Motor neuron (in vitro differentiated cells): ENCODE data around the gene OR10A4. TPM values are rescaled to one million over a fixed set of nuclear protein-coding genes. Genes with fewer than 3 reads are reported as not detected.
"Not testable (repeated sequence)": the region's sequence is repeated elsewhere in the genome, so short reads cannot be mapped to it uniquely, and the experiment has no call there.

Experiments used
- ATAC-seq, 8 experiments: fragments of 200-7000 bp; cut with Tn5 transposase; replicated peaks in 6 of 8; 2 replicates each; pipeline ENCODE4 v1.8.0; 2021; ENCODE audit warnings: mild to moderate bottlenecking in 8 of 8, moderate library complexity in 8 of 8
- H3K27ac ChIP-seq, 2 donors: fragments of 250-450 bp; sonication (Bioruptor Pico); 2 replicates each; pipeline ENCODE4 v1.9.0; 2021; ENCODE audit warnings: antibody characterized with exemption in 2 of 2, mild to moderate bottlenecking in 2 of 2, moderate library complexity in 1 of 2
- H3K4me1 ChIP-seq, 2 donors: fragments of 250-450 bp; sonication (Bioruptor Pico); replicated peaks in 1 of 2; 2 replicates each; pipeline ENCODE4 v1.6.1; 2021; ENCODE audit warnings: antibody characterized with exemption in 2 of 2, mild to moderate bottlenecking in 2 of 2, moderate library complexity in 1 of 2
- H3K4me3 ChIP-seq, 5 donors: fragments of 250-450 bp; sonication (Bioruptor Pico); 2 replicates each; pipeline ENCODE4 v1.9.0; 2021; ENCODE audit warnings: antibody characterized with exemption in 5 of 5, mild to moderate bottlenecking in 5 of 5, moderate library complexity in 4 of 5
- WGBS, 10 experiments: fragments of 450-650 bp; shearing (Covaris generic); methylation state at CpG; one replicate each; pipeline ENCODE4 v1.0.0; 2022; 5-methylcytosine and 5-hydroxymethylcytosine counted together
- in situ Hi-C, 9 experiments: fragments of 400-800 bp; cut with MboI; loops; one replicate each; pipeline ENCODE4 v1.15.0; 2021; ENCODE audit warnings: low sequenced_read_pairs in 9 of 9, low pct_unique_long_range_greater_than_20kb in 2 of 9; ENCODE audit not compliant: unreplicated experiment in 9 of 9
- total RNA-seq, 8 experiments: library from RNA; unstranded; fragments of 300-600 nt; gene quantifications; 2 replicates each; pipeline versions ENCODE4 v1.2.3 to v1.2.4, GENCODE V29; 2022

OR10A4 gene
- total RNA-seq, 8 experiments from 2014 or later, result 0.22 to 1.6 (median 0.81) TPM; not detected in 3

- Histone ChIP-seq H3K4me1 (no peaks in the 10 kb centered on the region), H3K4me3 (no peak overlapping the region), H3K27ac (no peak overlapping the region)
- peak in 7 of 8 experiments; percentile 56 to 85 (median 78) for ATAC-seq
- WGBS, 10 experiments, result 44 to 100% (median 88%) methylated on average over 1 of the region's 1 CpG; no CpG with 5 or more reads in 1 of the 10 experiments
- in situ Hi-C loops, result no loop called here
Observed at GRCh38 chr11:6864438-6864837, 12.0 kb upstream of the OR10A4 start.

DNA sequence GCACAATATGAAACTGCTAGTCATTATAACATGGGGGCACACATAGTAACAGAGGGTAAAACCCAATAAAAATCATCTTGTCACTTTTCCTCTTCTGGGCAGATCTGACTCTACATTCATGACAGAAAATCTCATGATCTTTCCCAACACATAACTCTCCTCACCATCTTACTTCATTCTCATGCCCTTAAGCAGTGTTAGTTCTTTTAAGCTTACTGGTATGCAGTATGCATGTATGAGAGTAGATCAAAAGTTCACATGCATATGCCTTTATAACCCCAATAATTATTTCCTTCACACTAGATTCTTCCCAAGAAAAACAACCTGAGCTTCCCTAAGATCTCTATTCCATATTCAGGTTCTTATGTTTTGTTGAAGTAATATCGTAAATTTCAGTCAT lies 5.1 kb upstream of the OR10A4 start:
- ATAC-seq, result peak in 3 of 8 experiments; percentile 47 to 99 (median 97)
- no peaks in the 10 kb centered on the region for H3K4me1 ChIP-seq
- H3K4me3 ChIP-seq, result no peak overlapping the region
- no peak overlapping the region for H3K27ac ChIP-seq
- in situ Hi-C loops, result no loop called here
- 0 to 100% (median 73%) methylated on average over 1 of the region's 1 CpG; no CpG with 5 or more reads in 1 of the 10 experiments for WGBS, 10 experiments

DNA sequence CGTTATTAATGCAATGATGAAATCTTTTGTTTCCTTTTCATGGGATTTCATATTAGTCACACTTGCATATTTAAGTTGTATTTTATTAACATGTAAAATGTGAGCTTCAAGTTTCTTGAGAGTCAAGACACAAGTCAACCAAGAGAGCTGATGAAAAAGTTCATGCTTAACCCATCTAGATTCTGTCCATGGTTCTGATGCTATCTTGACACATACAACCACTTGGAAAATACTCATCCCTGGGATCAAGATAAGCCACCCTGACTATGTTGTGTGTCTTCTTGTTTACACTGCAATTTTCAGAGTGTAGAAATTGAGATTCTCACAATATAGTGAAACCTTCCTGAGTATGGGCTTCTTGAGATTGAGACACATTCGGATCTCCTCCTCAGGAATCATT lies 664 bp upstream of the OR10A4 start:
- no peak overlapping the region for H3K4me3 ChIP-seq
- in situ Hi-C loops, result no loop called here
- H3K27ac ChIP-seq, result no peak overlapping the region
- WGBS, 10 experiments, result 0 to 100% (median 80%) methylated on average over 1 to 2 of the region's 2 CpGs; no CpG with 5 or more reads in 1 of the 10 experiments
- no peaks in the 10 kb centered on the region for H3K4me1 ChIP-seq
- ATAC-seq, result no peak

- Histone ChIP-seq H3K27ac (no peak overlapping the region), H3K4me3 (no peak overlapping the region), H3K4me1 (no peaks in the 10 kb centered on the region)
- ATAC-seq, result no peak
- WGBS, 10 experiments, result 23 to 100% (median 74%) methylated on average over 2 to 3 of the region's 3 CpGs; no CpG with 5 or more reads in 7 of the 10 experiments
- in situ Hi-C loops, result no loop called here
Observed at GRCh38 chr11:6876914-6877313, 489 bp downstream of the OR10A4 start.

GRCh38 chr11:6882751-6883150 lies 6.3 kb downstream of the OR10A4 start:
- H3K4me1 ChIP-seq, result no peaks in the 10 kb centered on the region
- no peak overlapping the region for H3K27ac ChIP-seq
- no peak overlapping the region for H3K4me3 ChIP-seq
- ATAC-seq, result no peak
- in situ Hi-C loops, result no loop called here

- in situ Hi-C loops, H3K4me3 ChIP-seq, H3K4me1 ChIP-seq, ATAC-seq, H3K27ac ChIP-seq: not testable (repeated sequence)
- WGBS, 10 experiments, result 50 to 100% (median 91%) methylated on average over 1 to 3 of the region's 5 CpGs; no CpG with 5 or more reads in 4 of the 10 experiments
Observed at GRCh38 chr11:6887711-6888110, 11.3 kb downstream of the OR10A4 start.

DNA sequence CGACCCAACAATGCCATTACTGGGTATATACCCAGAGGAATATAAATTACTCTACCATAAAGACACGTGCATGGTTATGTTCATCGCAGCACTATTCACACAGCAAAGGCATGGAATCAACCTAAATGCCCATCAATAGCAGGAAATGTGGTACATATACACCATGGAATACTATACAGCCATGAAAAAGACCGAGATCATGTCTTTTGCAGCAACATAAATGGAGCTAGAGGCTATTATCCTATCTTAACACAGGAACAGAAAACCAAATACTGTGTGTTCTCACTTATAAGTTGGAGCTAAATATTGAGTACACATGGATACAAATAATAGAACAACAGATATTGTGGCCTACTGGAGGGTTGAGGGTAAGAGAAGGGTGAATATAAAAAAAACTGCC lies 12.4 kb downstream of the OR10A4 start:
- Histone ChIP-seq H3K4me1 (no peaks in the 10 kb centered on the region), H3K27ac (no peak overlapping the region), H3K4me3 (no peak overlapping the region)
- WGBS, 10 experiments, result 28 to 100% (median 63%) methylated on average over 1 to 4 of the region's 4 CpGs
- in situ Hi-C loops, result no loop called here
- no peak for ATAC-seq

GRCh38 chr11:6889835-6890234 lies 13.4 kb downstream of the OR10A4 start:
- WGBS, 10 experiments, result 33 to 100% (median 86%) methylated on average over 1 of the region's 1 CpG; no CpG with 5 or more reads in 4 of the 10 experiments
- ATAC-seq, result no peak
- Histone ChIP-seq H3K4me3 (no peak overlapping the region), H3K27ac (no peak overlapping the region), H3K4me1 (no peaks in the 10 kb centered on the region)
- in situ Hi-C loops, result no loop called here

DNA sequence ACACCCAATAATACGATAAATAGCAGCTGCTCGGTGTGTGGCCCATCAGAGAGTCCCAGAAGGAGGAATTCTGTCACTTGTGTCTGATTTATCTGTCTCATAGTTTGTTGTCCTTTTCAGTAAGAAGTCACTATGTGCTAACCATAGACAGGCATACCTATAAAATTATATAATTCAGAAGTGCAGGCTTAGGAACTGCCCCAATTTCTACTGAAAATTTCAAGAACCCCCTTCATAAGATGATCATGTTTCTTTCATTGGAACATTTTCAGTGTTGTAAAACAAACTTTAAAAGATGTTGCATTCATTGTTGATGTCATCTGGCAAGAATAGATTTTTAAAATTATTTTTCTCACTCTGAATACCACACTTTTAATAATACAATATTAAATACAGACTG lies 16.0 kb downstream of the OR10A4 start, which contains the start of gene OR2D2:
OR2D2 (minus strand) TSS at position 101 of the 400 bp plus-strand sequence; CDS start at position 101, 0 bp downstream.
- Histone ChIP-seq H3K4me1 (no peaks in the 10 kb centered on the region), H3K4me3 (no peak within 1 kb of the TSS), H3K27ac (no peak within 1 kb of the TSS)
- in situ Hi-C loops, result no loop called here
- no peak for ATAC-seq
- WGBS, 10 experiments, result 0 to 100% (median 83%) methylated on average over 1 to 2 of the region's 2 CpGs; no CpG with 5 or more reads in 4 of the 10 experiments

- Histone ChIP-seq H3K4me1 (no peaks in the 10 kb centered on the region), H3K4me3 (no peak overlapping the region), H3K27ac (no peak overlapping the region)
- ATAC-seq, result no peak
- in situ Hi-C loops, result no loop called here
Observed at GRCh38 chr11:6894097-6894496, 17.7 kb downstream of the OR10A4 start.

DNA sequence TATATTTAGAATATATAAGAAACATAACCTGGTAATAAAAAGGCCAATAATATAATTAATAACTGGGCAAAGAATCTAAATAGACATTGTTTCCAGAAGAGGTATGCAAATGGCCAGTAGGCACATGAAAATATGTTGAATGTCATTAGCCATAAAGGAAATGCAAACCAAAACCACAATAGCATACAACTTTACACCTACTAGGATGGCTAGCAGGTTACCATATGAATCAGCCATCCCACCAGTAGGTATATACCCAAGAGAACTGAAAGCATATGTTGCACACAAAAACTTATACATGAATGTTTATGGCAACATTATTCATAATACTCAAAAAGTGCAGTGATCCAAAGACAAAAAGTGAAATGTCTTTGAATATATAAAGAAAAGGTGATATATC lies 18.6 kb downstream of the OR10A4 start:
- in situ Hi-C loops, result no loop called here
- no peak for ATAC-seq
- Histone ChIP-seq H3K27ac (no peak overlapping the region), H3K4me3 (no peak overlapping the region), H3K4me1 (no peaks in the 10 kb centered on the region)

GRCh38 chr11:6898911-6899310 lies 22.5 kb downstream of the OR10A4 start:
- in situ Hi-C loops, result no loop called here
- no peak for ATAC-seq
- Histone ChIP-seq H3K4me1 (no peaks in the 10 kb centered on the region), H3K27ac (no peak overlapping the region), H3K4me3 (no peak overlapping the region)
- WGBS, 10 experiments, result 14 to 100% (median 78%) methylated on average over 1 of the region's 1 CpG; no CpG with 5 or more reads in 5 of the 10 experiments

GRCh38 chr11:6900327-6900999 lies 24.0 kb downstream of the OR10A4 start:
- in situ Hi-C loops, result no loop called here
- Histone ChIP-seq H3K27ac (no peak overlapping the region), H3K4me1 (no peaks in the 10 kb centered on the region), H3K4me3 (no peak overlapping the region)
- peak in 3 of 8 experiments; percentile 37 to 75 (median 49) for ATAC-seq
- WGBS, 10 experiments, result 25 to 90% (median 65%) methylated on average over 2 of the region's 2 CpGs; no CpG with 5 or more reads in 1 of the 10 experiments

- H3K27ac ChIP-seq, ATAC-seq, H3K4me3 ChIP-seq, in situ Hi-C loops, H3K4me1 ChIP-seq: not testable (repeated sequence)
- 0 to 70% (median 20%) methylated on average over 1 to 2 of the region's 13 CpGs; no CpG with 5 or more reads in 7 of the 10 experiments for WGBS, 10 experiments
Observed at GRCh38 chr11:6904804-6905203, 28.4 kb downstream of the OR10A4 start.
